HG03159 (cell line): ENCODE data around the gene SERPINC1.
"Not testable (repeated sequence)": the region's sequence is repeated elsewhere in the genome, so short reads cannot be mapped to it uniquely, and the experiment has no call there.

ENCODE experiments used
- ATAC-seq: cut with Tn5 transposase; IDR thresholded peaks from one replicate; pipeline ENCODE4 v1.9.1; 2021; ENCODE audit warnings: mild to moderate bottlenecking, moderate library complexity; ENCODE audit not compliant: unreplicated experiment

SERPINC1 gene

DNA sequence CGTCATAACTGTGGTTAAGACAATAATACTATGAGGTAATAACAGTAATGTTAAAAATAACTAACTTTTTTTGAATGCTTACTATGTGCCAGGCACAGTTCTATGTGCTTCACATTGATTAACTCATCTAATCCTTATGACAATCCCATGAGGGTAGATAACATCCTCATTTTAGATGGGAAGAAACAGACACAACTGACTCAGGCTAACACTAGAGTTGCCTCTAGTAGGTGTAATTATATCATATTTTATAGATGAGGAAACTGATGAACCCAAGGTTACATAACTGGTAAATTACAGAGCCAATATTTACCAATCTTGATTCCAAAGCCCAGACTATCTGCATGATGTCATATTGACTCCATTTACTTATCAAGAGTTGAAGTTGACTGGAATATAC, 23.5 kb downstream of the SERPINC1 start:
- ATAC-seq = no peak

DNA sequence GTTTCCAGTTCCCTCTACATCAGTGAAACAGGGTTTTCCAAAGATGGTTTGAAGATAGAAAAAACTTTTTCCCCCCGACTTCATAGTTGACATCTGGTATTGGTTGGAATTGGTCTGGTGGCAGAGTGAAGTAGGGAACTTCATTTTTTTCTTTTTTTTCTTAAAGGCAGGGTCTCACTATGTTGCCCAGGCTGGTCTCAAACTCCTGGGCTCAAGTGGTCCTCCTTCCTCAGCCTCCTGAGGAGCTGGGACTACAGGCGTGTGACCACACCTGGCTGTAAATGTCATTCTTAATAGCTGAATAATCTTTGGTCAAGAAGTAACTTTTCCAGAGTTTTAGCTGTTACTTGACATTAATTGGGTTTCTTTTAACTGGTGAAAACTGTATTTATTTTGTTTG, 27.2 kb downstream of the SERPINC1 start:
- no peak for ATAC-seq

DNA sequence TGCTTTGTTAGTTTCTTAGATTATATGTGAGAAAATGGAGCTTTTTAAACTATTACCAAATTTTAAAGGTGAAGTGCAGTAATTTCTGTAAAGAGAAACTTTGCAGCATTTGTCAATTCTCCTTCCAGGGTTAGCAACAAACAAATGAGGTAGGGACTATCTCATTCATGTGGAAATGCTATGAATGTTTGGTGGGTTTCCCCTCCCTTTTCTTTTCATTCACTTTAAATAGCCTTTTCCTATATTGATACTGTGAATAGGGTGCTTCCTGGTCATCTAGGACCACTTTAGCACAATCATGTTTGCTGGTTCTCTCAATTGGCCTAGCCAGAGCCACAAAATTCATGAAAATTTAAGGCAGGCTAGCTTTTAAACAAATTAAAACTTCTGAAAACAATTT, 28.4 kb downstream of the SERPINC1 start:
- ATAC-seq = no peak

DNA sequence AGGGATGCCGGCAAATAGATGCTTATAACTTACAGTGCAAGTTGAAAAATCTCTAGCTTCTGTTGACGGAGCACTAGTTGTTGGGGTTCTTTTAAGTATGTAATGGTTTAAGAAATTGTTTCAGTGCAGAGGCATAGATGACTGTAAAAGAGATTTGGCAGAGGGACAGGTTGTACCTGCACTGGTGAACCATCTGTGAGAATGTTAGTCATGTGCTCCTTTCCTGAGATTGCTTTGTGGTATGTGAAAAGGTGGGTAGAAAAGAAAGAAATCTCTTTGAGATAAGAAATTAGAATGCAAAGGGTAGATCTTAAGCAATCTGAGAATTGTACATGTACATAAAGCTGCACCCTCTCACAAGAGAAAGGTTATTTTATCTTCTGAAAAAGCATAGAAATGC, 29.5 kb downstream of the SERPINC1 start:
- ATAC-seq = no peak

DNA sequence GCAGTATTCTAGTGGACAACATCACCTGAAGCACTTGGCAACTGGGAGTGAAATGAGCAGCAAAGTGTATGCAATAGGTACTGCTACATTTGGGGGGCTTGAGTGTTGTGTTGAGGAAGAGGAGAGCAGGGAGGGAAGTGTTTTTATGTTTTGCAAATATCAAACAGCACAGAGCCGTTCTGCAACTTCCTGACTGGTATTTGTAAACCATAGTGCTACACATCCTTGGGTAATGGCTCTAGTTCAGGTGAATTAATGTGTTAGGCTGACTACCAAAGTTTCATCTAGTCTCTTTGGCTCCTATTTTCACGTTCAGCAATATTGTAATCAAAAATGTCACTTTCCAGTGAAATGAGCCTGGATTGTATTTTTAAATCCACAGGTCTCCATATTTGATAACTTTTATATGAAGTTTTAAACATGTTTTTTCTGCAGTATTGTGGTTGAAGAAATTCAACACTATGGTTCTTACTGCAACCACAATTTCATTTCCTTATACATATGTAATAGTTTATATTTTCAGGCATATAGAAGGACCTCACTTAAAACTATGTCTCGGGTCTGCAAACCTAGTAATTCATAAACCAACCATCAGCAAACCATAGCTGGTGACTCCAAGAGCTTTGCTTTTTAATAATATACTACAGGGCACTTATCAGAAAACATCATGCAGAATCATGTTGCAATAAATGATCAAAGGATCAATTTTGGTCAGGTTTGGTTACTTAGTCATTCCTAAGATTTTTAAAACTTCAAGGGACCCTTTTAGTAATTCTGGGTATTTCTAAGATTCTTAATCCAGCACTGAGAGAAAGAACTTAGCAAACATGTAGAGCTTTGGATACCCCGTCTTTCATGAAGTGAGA, 30.1 kb downstream of the SERPINC1 start:
- no peak for ATAC-seq

DNA sequence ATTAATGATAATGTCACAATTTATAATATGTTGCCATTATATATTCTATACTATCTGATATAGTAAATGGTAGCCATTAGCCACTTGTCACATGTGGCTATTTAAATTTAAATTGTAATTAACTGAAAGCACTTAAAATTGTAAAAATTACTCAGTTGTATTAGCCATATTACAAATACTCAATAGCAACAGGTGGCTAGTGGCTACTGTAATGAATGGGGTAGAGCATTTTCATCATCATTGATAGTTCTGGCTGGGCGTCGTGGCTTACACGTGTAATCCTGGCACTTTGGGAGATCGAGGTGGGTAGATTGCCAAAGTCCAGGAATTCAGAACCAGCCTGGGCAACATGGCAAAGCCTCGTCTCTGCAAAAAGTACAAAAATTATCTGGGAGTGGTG, 32.4 kb downstream of the SERPINC1 start:
- ATAC-seq = no peak

DNA sequence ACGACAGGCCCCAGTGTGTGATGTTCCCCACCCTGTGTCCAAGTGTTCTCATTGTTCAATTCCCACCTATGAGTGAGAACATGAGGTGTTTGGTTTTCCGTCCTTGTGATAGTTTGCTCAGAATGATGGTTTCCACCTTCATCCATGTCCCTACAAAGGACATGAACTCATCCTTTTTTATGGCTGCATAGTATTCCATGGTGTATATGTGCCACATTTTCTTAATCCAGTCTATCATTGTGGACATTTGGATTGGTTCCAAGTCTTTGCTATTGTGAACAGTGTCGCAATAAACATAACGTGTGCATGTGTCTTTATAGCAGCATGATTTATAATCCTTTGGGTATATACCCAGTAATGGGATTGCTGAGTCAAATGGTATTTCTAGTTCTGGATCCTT, 36.0 kb downstream of the SERPINC1 start:
- ATAC-seq = not testable (repeated sequence)

DNA sequence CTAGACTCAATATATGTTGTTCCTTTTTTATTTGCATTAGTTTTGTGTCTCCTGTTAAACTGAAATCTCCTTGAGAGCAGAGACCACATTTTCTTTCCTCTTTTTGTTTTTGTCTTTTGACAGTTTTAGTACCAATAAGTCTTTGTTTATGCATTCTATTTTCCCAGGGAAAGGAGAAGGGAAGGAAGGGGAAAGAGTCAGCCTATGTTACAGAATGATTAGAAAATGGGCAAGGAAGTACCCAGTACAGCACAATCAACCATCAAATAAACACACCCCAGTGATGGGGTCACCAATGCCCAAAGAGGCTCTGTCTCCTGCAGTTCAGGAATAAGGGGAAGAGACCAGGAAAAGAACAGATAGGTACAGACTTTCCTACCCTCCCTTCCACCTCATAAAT, 38.9 kb downstream of the SERPINC1 start:
- ATAC-seq = no peak

DNA sequence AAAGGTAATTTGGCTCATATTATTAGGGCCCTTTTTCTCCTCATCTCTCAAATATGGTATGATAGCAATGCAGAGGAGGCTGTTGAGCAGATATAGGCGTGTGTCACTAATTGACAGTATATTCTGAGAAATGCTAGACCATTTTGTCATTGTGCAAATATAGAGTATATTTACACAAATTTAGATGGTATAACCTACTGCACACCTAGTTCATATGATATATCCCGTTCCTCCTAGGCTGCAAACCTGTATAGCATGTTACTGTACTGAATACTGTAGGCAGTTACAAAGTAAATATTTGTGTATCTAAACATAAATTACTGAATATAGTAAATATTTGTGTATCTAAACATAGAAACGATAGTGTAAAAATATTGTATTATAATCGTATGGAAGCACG, 40.4 kb downstream of the SERPINC1 start:
- ATAC-seq = no peak

DNA sequence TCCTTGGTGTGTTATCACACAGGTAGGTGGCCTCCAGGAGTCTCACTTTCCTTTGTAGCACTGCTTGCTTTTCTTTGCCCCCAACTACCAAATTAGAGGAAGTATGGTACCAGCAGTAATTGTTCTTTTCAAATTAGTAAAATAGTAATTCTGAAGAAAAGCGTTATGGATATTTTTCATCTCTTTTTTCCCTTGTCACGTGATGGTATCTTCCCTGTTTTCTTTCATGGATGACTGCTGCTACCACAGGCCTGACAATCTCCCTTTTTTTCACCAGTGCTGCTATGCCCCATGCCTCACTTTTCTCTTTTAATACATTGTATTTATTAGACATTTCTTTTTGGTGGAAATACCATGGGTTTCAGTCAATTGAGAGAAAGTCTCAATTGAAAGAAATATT, 45.6 kb downstream of the SERPINC1 start:
- ATAC-seq = no peak

DNA sequence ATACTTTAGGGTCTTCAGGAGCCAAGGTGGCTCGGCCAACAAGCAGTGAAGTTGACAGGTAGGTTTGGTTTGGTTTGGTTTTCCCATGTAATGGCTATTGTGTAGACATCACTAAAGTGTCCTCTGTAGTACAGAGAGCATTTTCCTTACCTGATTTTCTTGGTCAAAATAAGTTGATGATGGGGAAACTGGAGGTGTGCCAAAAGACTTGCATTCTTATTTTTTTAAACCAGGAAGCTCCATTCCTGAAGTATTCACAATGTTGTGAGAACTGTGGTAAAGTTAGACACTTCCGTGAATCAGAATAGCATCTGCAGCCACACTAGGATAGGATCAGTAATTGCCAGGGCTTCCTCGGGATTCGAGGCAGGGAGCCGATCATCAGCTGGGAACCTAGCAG, 46.0 kb downstream of the SERPINC1 start:
- ATAC-seq = no peak

DNA sequence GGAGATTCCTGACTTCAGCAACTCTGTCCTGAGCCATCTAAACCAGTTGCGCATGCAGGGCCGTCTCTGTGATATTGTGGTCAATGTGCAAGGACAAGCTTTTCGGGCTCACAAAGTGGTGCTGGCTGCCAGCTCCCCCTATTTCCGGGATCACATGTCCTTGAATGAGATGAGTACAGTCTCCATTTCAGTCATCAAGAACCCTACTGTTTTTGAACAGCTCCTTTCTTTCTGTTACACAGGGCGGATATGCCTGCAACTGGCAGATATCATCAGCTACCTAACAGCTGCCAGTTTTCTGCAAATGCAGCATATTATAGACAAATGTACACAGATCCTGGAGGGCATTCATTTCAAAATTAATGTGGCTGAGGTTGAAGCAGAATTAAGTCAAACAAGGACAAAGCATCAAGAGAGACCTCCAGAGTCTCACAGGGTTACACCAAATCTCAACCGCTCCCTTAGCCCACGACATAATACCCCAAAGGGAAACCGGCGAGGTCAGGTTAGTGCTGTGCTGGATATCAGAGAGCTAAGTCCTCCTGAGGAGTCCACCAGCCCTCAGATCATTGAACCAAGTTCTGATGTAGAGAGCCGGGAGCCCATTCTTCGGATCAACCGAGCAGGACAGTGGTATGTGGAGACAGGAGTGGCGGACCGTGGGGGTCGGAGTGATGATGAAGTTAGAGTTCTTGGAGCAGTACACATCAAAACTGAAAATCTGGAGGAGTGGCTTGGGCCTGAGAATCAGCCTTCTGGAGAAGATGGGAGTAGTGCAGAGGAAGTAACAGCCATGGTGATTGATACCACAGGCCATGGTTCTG, 46.7 kb downstream of the SERPINC1 start:
- no peak for ATAC-seq

DNA sequence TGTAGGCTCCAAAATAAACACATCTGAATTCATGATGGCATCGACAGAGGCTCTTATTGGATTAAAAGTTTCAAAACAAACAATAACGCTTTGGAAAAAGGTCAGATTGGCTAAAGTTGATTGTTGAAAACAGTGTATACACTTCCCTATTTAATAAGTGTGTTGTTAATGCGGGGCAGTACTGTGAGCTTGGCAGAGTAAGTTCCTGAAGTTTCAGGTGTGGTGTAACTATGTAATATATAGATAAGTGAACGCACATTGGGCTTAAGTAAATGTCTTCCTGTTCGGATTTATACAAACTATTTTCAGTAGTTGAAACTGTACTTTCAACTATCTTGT, 48.1 kb downstream of the SERPINC1 start:
- no peak for ATAC-seq

DNA sequence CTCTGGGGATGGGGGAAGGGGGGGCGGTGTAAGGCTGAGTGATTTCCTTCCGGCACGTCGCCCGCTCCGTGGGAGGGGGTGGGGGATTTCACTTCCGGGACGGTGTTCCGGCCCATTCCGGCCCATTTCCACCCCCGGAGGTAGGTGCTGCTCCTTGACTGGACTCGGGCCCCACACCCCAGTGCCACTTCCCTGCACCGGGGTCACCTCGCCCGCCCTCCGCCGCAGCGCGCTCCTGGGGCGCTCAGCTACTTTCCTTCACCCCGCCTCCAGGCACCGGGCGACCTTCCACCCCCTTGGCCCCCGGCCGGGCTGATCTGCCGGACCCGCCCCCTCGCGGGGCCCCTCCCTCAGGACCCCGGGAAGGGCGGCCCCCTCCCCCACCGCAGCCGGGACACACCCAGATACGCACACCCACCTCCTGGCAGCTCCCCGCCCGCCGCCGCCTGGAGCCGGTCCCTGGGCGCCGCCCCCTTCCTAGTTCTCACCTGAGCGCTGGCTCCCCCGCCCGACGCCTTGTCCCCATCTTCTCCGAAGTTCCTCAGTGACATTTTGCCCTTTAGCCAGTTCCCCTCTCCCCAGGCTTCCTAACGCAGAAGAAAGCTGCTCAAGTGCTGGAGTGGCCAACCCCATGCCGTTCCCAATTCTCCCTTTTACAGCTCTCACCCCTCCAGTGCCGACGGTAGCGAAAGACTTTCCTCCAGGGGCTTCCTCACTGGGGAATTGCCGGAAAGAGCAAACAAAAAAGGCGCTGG, 48.7 kb downstream of the SERPINC1 start, which contains the start of gene ZBTB37:
TSS of gene ZBTB37 (plus strand) at position 115 of the 755 bp plus-strand sequence. CDS start 1,846 bp downstream, outside the sequence.
- ATAC-seq = peak; percentile 61

DNA sequence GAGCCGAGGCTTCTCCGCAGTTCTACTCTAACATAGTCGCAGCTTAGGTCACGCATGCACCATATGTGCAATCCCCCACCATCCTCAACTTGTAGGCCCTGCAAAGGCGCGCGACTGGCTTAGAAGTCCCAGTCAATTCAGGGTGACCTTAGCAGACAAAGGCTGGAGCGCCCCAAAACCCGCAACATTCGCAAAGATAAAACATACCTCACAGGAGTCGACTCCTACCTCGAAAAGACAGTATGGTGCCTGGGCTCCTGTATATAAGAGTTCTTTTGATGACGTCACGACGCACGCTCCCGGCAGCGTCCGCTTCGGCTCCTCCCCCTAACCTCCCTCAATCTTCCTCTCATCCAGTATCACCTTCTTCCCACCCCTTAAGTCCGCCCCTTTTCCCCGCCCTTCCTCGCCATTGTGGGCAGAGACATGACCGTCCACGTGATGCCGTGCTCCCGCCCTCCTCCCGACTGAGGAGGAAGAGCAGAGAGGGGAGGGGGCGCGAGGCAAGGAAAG, 49.3 kb downstream of the SERPINC1 start, which contains the start of gene GAS5:
TSS of gene GAS5 (minus strand) at position 237 of the 513 bp plus-strand sequence.
- peak; percentile 68 for ATAC-seq

DNA sequence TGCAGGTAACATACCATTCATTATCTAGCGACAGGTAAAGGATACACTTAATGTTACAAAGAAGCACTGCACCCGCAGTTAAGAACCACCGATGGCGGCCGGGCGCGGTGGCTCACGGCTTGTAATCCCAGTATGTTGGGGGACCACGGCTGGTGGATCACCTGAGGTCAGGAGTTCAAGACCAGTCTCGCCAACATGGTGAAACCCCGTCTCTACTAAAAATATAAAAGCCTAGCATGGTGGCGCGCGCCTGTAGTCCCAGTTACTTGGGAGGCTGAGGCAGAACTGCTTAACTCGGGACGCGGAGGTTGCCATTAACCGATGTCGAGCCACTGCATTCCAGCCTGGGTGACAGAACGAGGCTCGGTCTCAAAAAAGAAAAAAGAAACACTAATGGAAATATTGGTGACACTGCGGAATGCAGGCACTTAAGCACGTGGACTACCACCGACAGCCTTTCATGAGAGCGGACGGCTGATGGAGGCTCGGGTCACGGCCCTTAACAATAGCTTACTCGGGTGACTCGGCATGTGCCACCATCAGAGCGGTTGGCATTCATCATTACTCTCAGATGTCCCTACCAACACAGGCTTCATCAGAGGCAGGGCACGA, 49.9 kb downstream of the SERPINC1 start:
- no peak for ATAC-seq

DNA sequence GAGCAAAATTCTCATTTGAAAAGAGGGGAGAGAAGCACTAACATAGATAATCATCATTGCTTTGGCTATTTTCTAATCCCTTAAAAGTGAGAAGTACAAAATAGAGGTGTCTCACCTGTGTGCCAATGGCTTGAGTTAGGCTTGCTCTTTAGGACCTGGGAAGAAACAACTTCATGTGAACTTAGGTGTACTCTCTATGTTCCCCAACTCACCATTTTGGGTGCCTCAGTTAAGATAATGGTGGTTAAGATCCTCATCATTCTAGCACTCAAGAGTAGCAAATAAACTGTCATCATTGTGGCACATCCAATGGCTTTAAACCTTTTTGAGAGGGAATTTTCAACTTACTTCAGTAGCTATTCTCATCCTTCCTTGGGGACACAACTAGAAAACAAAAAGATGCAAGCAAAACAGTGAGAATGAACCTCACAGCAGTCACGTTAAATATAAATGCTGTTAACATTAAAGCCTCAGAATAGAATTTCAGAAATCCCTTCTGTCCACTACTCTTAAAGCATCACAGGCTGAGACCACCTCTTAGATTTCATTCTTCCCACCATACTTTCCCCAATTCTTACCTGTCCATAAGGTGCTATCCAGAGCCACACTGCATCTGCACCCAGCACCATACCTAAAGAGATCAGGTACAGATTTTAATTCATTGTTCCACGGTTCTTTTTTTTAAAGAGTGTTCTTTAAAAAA, 50.6 kb downstream of the SERPINC1 start:
- no peak for ATAC-seq

DNA sequence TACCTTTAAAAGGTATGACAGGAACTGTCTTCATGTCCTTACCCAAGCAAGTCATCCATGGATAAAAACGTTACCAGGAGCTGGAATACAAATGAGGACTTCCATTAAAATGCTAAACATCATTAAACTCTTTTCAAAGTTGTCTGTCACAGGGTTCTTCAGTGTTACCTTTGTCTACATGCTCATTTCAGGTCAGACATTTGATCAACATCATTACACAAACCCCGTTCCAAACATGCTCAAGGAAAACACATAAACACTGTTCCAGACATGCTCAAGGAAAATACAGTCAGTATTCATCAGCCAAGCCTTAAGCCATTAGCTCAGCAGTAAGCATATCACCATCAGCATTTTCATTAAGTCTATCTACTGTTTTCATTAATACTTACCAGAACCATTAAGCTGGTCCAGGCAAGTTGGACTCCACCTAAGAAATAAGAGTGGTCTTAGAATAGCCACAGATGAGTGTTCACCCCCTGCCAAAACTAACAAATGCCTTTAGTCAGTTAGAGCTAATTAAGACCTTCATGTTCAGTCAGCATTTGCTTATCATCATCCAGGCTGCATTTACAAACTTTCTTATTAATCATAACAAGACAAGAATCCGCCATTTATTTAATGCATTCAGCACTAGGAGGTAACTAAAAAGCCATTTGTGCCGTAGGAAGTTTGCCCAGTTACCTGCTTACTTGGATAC, 51.5 kb downstream of the SERPINC1 start:
- no peak for ATAC-seq

DNA sequence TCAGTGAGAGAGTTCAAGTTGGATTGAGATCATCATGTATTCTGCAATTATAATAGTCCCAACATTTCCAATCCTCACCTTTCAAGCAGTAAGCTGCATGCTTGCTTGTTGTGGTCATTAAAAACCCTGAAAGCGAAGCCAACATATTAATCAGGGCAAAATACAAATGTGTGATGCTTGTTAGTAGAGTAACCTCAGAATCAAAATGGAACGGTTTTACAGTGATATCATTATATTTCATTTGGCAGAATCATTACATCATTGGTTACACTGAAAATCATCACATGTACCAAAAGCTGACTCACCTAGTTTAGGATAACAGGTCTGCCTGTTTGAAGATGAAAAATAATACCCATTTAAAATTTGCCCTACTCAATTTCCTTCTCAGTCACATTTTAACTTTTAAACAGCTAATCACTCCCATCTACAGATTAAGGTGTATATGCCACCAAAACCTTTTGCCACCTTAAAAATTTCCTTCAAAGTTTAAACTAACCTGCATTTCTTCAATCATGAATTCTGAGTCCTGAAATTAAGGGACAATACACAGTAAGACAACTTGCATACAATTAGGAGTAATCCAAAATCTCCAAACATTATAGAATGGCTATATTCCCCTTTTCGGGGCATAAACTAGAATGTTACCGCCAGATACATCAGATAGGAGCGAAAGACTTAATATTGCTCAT, 52.8 kb downstream of the SERPINC1 start:
- no peak for ATAC-seq
